GM12892 (cell line): ENCODE results near the gene LCK.

Experiments used
- POLR2A ChIP-seq: IDR thresholded peaks from 2 replicates; pipeline ENCODE4 v1.6.1; 2011; ENCODE audit warnings: low read depth, low read length, control low read depth
- POLR2AphosphoS5 ChIP-seq: IDR thresholded peaks from 2 replicates; pipeline ENCODE4 v1.6.1; 2011; ENCODE audit warnings: low read depth, low read length, control low read depth
- TAF1 ChIP-seq: IDR thresholded peaks from 2 replicates; pipeline ENCODE4 v1.6.1; 2011; ENCODE audit warnings: low read depth, mild to moderate bottlenecking, control low read depth, low read length, borderline replicate concordance

- no peak for TF ChIP-seq POLR2A
- TF ChIP-seq TAF1, result no peak
- TF ChIP-seq POLR2AphosphoS5, result no peak
Observed at GRCh38 chr1:32273391-32274208, 22.5 kb downstream of the LCK start.
